HepG2 (cell line): ENCODE measurements around the gene TMEM129. TPM values are rescaled to one million over a fixed set of nuclear protein-coding genes. Genes with fewer than 3 reads are reported as not detected.

Source experiments
- ATAC-seq: fragments of 200-7000 bp; cut with Tn5 transposase; 3 replicates; pipeline ENCODE4 v1.9.1; 2020; ENCODE audit warnings: mild to moderate bottlenecking, moderate library complexity
- BruUV-seq: library from RNA; stranded (reverse); fragments of 400-500 nt; replicated peaks from 2 replicates; lab custom pipeline; 2021; lab: Mats Ljungman, UMichigan
- CTCF ChIA-PET: fragments of 300-600 bp; formaldehyde crosslinking; extraction: SDS; loops from one replicate; lab custom pipeline; 2021; ENCODE audit warnings: low total read pairs, inconsistent platforms, low intra/inter-chr PET ratio; lab: Yijun Ruan, JAX
- POLR2A ChIA-PET: fragments of 350-600 bp; sonication (Branson Sonifier 250); formaldehyde crosslinking; loops from one replicate; lab custom pipeline; 2020; ENCODE audit warnings: antibody characterized with exemption, inconsistent platforms; lab: Yijun Ruan, JAX
- DNase-seq: peaks from one replicate; pipeline ENCODE4 v3.0.0-alpha.2; 2015; ENCODE audit warnings: low spot score
- FAIRE-seq: peaks from 3 replicates; lab custom pipeline; 2011; peaks lifted over from hg19 to GRCh38; lab: Jason Lieb, UNC
- H2AFZ ChIP-seq: one replicate; pipeline ENCODE4 v1.6.1; 2011; ENCODE audit warnings: low read length, inconsistent platforms
- H3K27ac ChIP-seq: fragments of 300-600 bp; 3 replicates; pipeline ENCODE4 v1.8.0; 2011; ENCODE audit warnings: mixed run types, mild to moderate bottlenecking, mixed read lengths, low read length, inconsistent platforms; ENCODE audit not compliant: insufficient read depth; ENCODE audit errors: extremely low read length
- H3K27me3 ChIP-seq, 2 experiments: fragments of 200-600 bp in 1 of 2; 2 replicates in 1 of 2; 3 replicates in 1 of 2; pipeline versions ENCODE4 v1.6.0 to v1.8.0; 2011; ENCODE audit warnings: low read length in 2 of 2, mild to moderate bottlenecking in 2 of 2, moderate library complexity in 2 of 2, inconsistent platforms in 1 of 2; ENCODE audit not compliant: insufficient read depth in 2 of 2, control insufficient read depth in 1 of 2
- H3K36me3 ChIP-seq, 2 experiments: fragments of 200-600 bp in 1 of 2; replicated peaks in 1 of 2; 2 replicates in 1 of 2; 3 replicates in 1 of 2; pipeline versions ENCODE4 v1.5.1 to v1.8.0; 2011; ENCODE audit warnings: low read length in 2 of 2, inconsistent platforms in 1 of 2; ENCODE audit not compliant: insufficient read depth in 2 of 2, control insufficient read depth in 1 of 2
- H3K4me1 ChIP-seq: 2 replicates; pipeline ENCODE4 v1.5.1; 2012; ENCODE audit warnings: low read length, inconsistent platforms; ENCODE audit not compliant: insufficient read depth
- H3K4me2 ChIP-seq: 2 replicates; pipeline ENCODE4 v1.6.0; 2011; ENCODE audit warnings: low read depth, low read length, inconsistent platforms
- H3K4me3 ChIP-seq, 3 experiments: fragments of 200-600 bp in 1 of 3; sonication (generic), shearing (Covaris generic) in 1 of 3; replicated peaks in 1 of 3; 2 replicates each; pipeline ENCODE4 v1.5.1; 2011 to 2016; ENCODE audit warnings: low read length in 3 of 3, inconsistent platforms in 2 of 3, low read depth in 2 of 3, mild to moderate bottlenecking in 2 of 3, control low read depth in 1 of 3, mixed read lengths in 1 of 3; ENCODE audit not compliant: insufficient read depth in 1 of 3
- H3K79me2 ChIP-seq: one replicate; pipeline ENCODE4 v1.6.1; 2011; ENCODE audit warnings: low read length, inconsistent platforms; ENCODE audit not compliant: insufficient read depth
- H3K9ac ChIP-seq: 2 replicates; pipeline ENCODE4 v1.6.0; 2011; ENCODE audit warnings: mild to moderate bottlenecking, low read depth, low read length, inconsistent platforms; ENCODE audit not compliant: insufficient read depth
- H3K9me3 ChIP-seq: 2 replicates; pipeline ENCODE4 v1.5.1; 2012; ENCODE audit warnings: mild to moderate bottlenecking, low read length
- H4K20me1 ChIP-seq: 2 replicates; pipeline ENCODE4 v1.6.0; 2011; ENCODE audit warnings: inconsistent platforms, mild to moderate bottlenecking, low read length, moderate library complexity; ENCODE audit not compliant: insufficient read depth
- AGO2 ChIP-seq: fragments of 200-400 bp; formaldehyde crosslinking; optimal IDR thresholded peaks from 2 replicates; pipeline ENCODE3; 2017; ENCODE audit warnings: mild to moderate bottlenecking, low read depth, low read length, moderate library complexity
- AHDC1 ChIP-seq: sonication (generic); formaldehyde crosslinking; IDR thresholded peaks from 2 replicates; pipeline ENCODE4 v1.5.1; 2020; ENCODE audit warnings: mild to moderate bottlenecking, missing genetic modification reagents, borderline replicate concordance
- GMEB1 ChIP-seq: sonication (generic); formaldehyde crosslinking; IDR thresholded peaks from 2 replicates; pipeline ENCODE4 v1.5.1; 2020; ENCODE audit warnings: missing genetic modification reagents, mild to moderate bottlenecking, borderline replicate concordance
- PAX8 ChIP-seq: sonication (generic); formaldehyde crosslinking; IDR thresholded peaks from 2 replicates; pipeline ENCODE4 v1.8.0; 2022; ENCODE audit warnings: mild to moderate bottlenecking, missing genetic modification reagents, borderline replicate concordance
- RBFOX2 ChIP-seq: fragments of 200-400 bp; formaldehyde crosslinking; IDR thresholded peaks from 2 replicates; pipeline ENCODE4 v1.6.1; 2017; ENCODE audit warnings: low read depth, mild to moderate bottlenecking, low read length
- RORA ChIP-seq: sonication (generic); formaldehyde crosslinking; IDR thresholded peaks from 2 replicates; pipeline ENCODE4 v1.5.0; 2020; ENCODE audit warnings: mild to moderate bottlenecking, missing genetic modification reagents, moderate library complexity
- SIX4 ChIP-seq: sonication (generic); formaldehyde crosslinking; IDR thresholded peaks from 2 replicates; pipeline ENCODE4 v1.4.0; 2020; ENCODE audit warnings: missing genetic modification reagents
- ZBTB7A ChIP-seq: sonication (generic); formaldehyde crosslinking; IDR thresholded peaks from 2 replicates; pipeline ENCODE4 v1.8.0; 2022; ENCODE audit warnings: mild to moderate bottlenecking, missing genetic modification reagents
- ZNF263 ChIP-seq: sonication (generic); formaldehyde crosslinking; IDR thresholded peaks from 2 replicates; pipeline ENCODE4 v1.4.0; 2020; ENCODE audit warnings: missing genetic modification reagents
- ZNF326 ChIP-seq: sonication (generic); formaldehyde crosslinking; IDR thresholded peaks from 2 replicates; pipeline ENCODE4 v1.4.0; 2020; ENCODE audit warnings: missing genetic modification reagents, borderline replicate concordance
- ZNF577 ChIP-seq: sonication (generic); formaldehyde crosslinking; IDR thresholded peaks from 2 replicates; pipeline ENCODE4 v1.4.0; 2020; ENCODE audit warnings: mild to moderate bottlenecking, low read depth, missing genetic modification reagents, borderline replicate concordance
- WGBS: methylation state at CpG from one replicate; pipeline ENCODE4 v1.1.6; 2017; ENCODE audit warnings: low lambda C conversion rate; 5-methylcytosine and 5-hydroxymethylcytosine counted together
- in situ Hi-C: cut with HindIII; loops from 2 replicates; pipeline ENCODE4 v1.10.0; 2017; ENCODE audit warnings: low pct_unique_long_range_greater_than_20kb; ENCODE audit not compliant: extremely low pct_ligation_motif_present
- intact Hi-C: fragments of 100-400 bp; cut with micrococcal nuclease; formaldehyde crosslinking; loops from one replicate; pipeline ENCODE4 v1.10.0; 2022; ENCODE audit not compliant: unreplicated experiment
- polyA plus RNA-seq, 8 experiments: library from polyadenylated mRNA; depleted of rRNA in 3 of 8; stranded (reverse) in 7 of 8; unstranded in 1 of 8; fragments of >200 nt; fragmentation: Illumina TruSeq in 4 of 8; extraction: Trizol in 4 of 8; gene quantifications; 2 replicates each; pipeline versions ENCODE4 v1.2.1 to v1.2.3, GENCODE V29; 2011 to 2016; ENCODE audit warnings: low read depth in 4 of 8, missing spikeins in 1 of 8, mixed read lengths in 1 of 8; ENCODE audit not compliant: insufficient read depth in 1 of 8
- total RNA-seq, 5 experiments: library from RNA; depleted of rRNA; stranded (reverse); fragments of >200 nt; fragmentation: Illumina TruSeq; extraction: Trizol; gene quantifications; 2 replicates each; pipeline ENCODE4 v1.2.3, GENCODE V29; 2016; ENCODE audit warnings: low read depth in 1 of 5

Gene TMEM129
- total and polyA plus RNA-seq, 2 of the 13 experiments (the other 11 are each of a cell fraction or from before 2014, with no cell fraction given) = 19.0 to 25.8 TPM

- intact Hi-C loops (no loop called here), in situ Hi-C loops (no loop called here)
- ChIA-PET POLR2A (interaction anchor here (0.9 to 34.3 kb wide), 6 partner anchors 8 to 44 kb away, joined by 3 to 1258 read pairs (median 18); partner anchors contain the start of gene FGFR3), CTCF (interaction anchor here (2.0 to 2.2 kb wide), 2 partner anchors 16 to 45 kb away, joined by 6 to 14 read pairs; no protein-coding TSS in a partner anchor)
- Histone ChIP-seq H3K27me3 (no peaks in the 10 kb centered on the region), H3K9ac (no peak overlapping the region), H3K27ac (peak overlapping the region; percentile 93), H3K79me2 (no peaks in the 10 kb centered on the region), H3K4me3 (no peak overlapping the region), H3K4me2 (peak overlapping the region; percentile 95; the same call in 1 of the 2 replicates), H3K9me3 (no peaks in the 10 kb centered on the region), H3K36me3 (no peaks in the 10 kb centered on the region), H2AFZ (no peak overlapping the region), H4K20me1 (no peaks in the 10 kb centered on the region), H3K4me1 (peaks cover 79% of the 10 kb centered on the region)
- no TSS peak for BruUV-seq
- TF ChIP-seq GMEB1 (CRISPR knock-in tag) (no peak), RORA (CRISPR knock-in tag) (no peak), ZNF326 (peak; percentile 96), RBFOX2 (0 out of 2 replicates have a peak, but pooled peaks have one; percentile 23), ZNF263 (CRISPR knock-in tag) (peak; percentile 75; the same call in 1 of the 2 replicates), AHDC1 (CRISPR knock-in tag) (no peak), PAX8 (no peak), ZBTB7A (CRISPR knock-in tag) (0 out of 2 replicates have a peak, but pooled peaks have one; percentile 12), SIX4 (CRISPR knock-in tag) (no peak), AGO2 (peak; percentile 68), ZNF577 (CRISPR knock-in tag) (no peak)
- FAIRE-seq (no peak), ATAC-seq (no peak), DNase-seq (no peak)
- 74% methylated on average over 3 of the region's 9 CpGs for WGBS
These were observed 43.5 kb upstream of the TMEM129 start for GRCh38 chr4:1764670-1765069.
